Measurements from ENCODE around the gene NXPH1.

GRCh38 chr7:8612584-8612983 is 179.2 kb downstream of the NXPH1 start:
- no peak for TF ChIP-seq EZH2 (IDR thresholded peaks at IDR 0.05; ENCODE audit: insufficient read depth, poor library complexity, severe bottlenecking)
- no peak for TF ChIP-seq EZH2phosphoT487 (IDR thresholded peaks at IDR 0.05; ENCODE audit: insufficient read depth, low read depth)
